BLaER1 treated with 17β-estradiol and CSF1 and Interleukin-3, amounts not matched to agents 10 nM and 100 nM (cell line): ENCODE measurements around the gene CREB5.

Experiments
- H3K27ac ChIP-seq, 11 experiments: shearing (Covaris generic); formaldehyde crosslinking; 2 replicates each; pipeline ENCODE4 v1.8.1; 2022
- H3K27me3 ChIP-seq, 11 experiments: shearing (Covaris generic); formaldehyde crosslinking; 2 replicates each; pipeline ENCODE4 v1.8.1; 2022
- H3K36me3 ChIP-seq, 11 experiments: shearing (Covaris generic); formaldehyde crosslinking; 2 replicates each; pipeline ENCODE4 v1.8.1; 2022
- H3K4me1 ChIP-seq, 10 experiments: shearing (Covaris generic); formaldehyde crosslinking; 2 replicates each; pipeline ENCODE4 v1.8.1; 2022
- H3K4me2 ChIP-seq, 11 experiments: shearing (Covaris generic); formaldehyde crosslinking; 2 replicates each; pipeline ENCODE4 v1.8.1; 2022
- H3K4me3 ChIP-seq, 10 experiments: shearing (Covaris generic); formaldehyde crosslinking; 2 replicates each; pipeline ENCODE4 v1.8.1; 2022
- H3K9ac ChIP-seq, 11 experiments: shearing (Covaris generic); formaldehyde crosslinking; 2 replicates each; pipeline ENCODE4 v1.8.1; 2022
- H3K9me3 ChIP-seq, 11 experiments: shearing (Covaris generic); formaldehyde crosslinking; replicated peaks in 1 of 11; 2 replicates each; pipeline ENCODE4 v1.8.1; 2022
- H4K20me1 ChIP-seq, 11 experiments: shearing (Covaris generic); formaldehyde crosslinking; 2 replicates each; pipeline ENCODE4 v1.8.1; 2022
- Cebpa-rat ChIP-seq, 11 experiments: shearing (Covaris generic); IDR thresholded peaks; 2 replicates each; pipeline ENCODE4 v1.8.1; 2022

Gene CREB5

GRCh38 chr7:28484606-28484935 lies 72.3 kb downstream of the CREB5 start:
- peaks cover 0 to 29% (median 16%) of the 10 kb centered on the region in 11 experiments; a peak in 13 of 22 replicates for H3K9me3 ChIP-seq
- no peaks in the 10 kb centered on the region for H3K36me3 ChIP-seq
- H3K4me1 ChIP-seq: peaks cover 25 to 69% (median 58%) of the 10 kb centered on the region in 10 experiments
- no peak overlapping the region for H3K4me3 ChIP-seq
- no peak overlapping the region for H3K27ac ChIP-seq
- no peaks in the 10 kb centered on the region for H3K27me3 ChIP-seq
- H3K4me2 ChIP-seq: no peak overlapping the region
- no peak overlapping the region for H3K9ac ChIP-seq
- TF ChIP-seq Cebpa-rat (IDR thresholded peaks at IDR 0.05): no peak
- no peaks in the 10 kb centered on the region for H4K20me1 ChIP-seq

DNA sequence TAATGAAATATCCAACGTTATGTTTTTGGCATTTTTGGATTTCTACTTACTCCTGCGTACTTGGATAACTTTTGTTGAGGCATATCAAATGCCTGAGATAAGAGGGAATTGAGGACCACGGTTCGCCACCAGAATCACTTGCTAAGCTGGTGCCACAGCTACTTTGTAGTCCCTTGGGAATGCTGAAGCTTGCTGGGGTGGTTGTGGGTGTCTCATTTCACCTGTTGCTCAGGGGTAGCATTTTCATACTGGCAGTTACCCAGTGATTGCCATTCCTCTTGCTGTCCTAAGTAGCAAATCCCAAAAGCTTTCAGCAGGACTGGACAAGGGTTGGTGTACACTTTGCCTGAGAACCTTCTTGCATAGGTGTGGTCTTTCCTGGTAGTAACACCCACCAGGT lies 75.2 kb downstream of the CREB5 start:
- H3K4me3 ChIP-seq: no peak overlapping the region
- TF ChIP-seq Cebpa-rat (IDR thresholded peaks at IDR 0.05): no peak
- H4K20me1 ChIP-seq: no peaks in the 10 kb centered on the region
- no peak overlapping the region for H3K9ac ChIP-seq
- peaks cover 6 to 40% (median 30%) of the 10 kb centered on the region in 10 experiments; a peak in 18 of 20 replicates for H3K4me1 ChIP-seq
- peaks cover 12 to 51% (median 38%) of the 10 kb centered on the region in 11 experiments for H3K9me3 ChIP-seq
- H3K27ac ChIP-seq: no peak overlapping the region
- H3K4me2 ChIP-seq: peak overlapping the region in 5 of 11 experiments; percentile 42 to 55 (median 54); a peak in 6 of 22 replicates
- H3K27me3 ChIP-seq: no peaks in the 10 kb centered on the region
- H3K36me3 ChIP-seq: no peaks in the 10 kb centered on the region

- Histone ChIP-seq H3K27ac (no peak overlapping the region), H3K27me3 (no peaks in the 10 kb centered on the region), H3K4me2 (peak overlapping the region in 9 of 11 experiments; percentile 18 to 55 (median 43); a peak in 18 of 22 replicates), H3K4me3 (no peak overlapping the region), H3K4me1 (peaks cover 6 to 36% (median 23%) of the 10 kb centered on the region in 10 experiments; a peak in 18 of 20 replicates), H4K20me1 (no peaks in the 10 kb centered on the region), H3K9ac (no peak overlapping the region), H3K36me3 (no peaks in the 10 kb centered on the region), H3K9me3 (peaks cover 12 to 51% (median 38%) of the 10 kb centered on the region in 11 experiments)
- no peak for TF ChIP-seq Cebpa-rat (IDR thresholded peaks at IDR 0.05)
These were observed 75.9 kb downstream of the CREB5 start for GRCh38 chr7:28488061-28488791.

GRCh38 chr7:28490831-28491230 lies 78.5 kb downstream of the CREB5 start:
- Histone ChIP-seq H3K36me3 (no peaks in the 10 kb centered on the region), H3K9ac (no peak overlapping the region), H3K9me3 (peaks cover 12 to 46% (median 31%) of the 10 kb centered on the region in 11 experiments), H3K4me3 (no peak overlapping the region), H3K27me3 (no peaks in the 10 kb centered on the region), H3K4me2 (no peak overlapping the region; a peak in 1 of 22 replicates), H3K27ac (no peak overlapping the region), H3K4me1 (peaks cover 6 to 31% (median 16%) of the 10 kb centered on the region in 10 experiments; a peak in 17 of 20 replicates), H4K20me1 (no peaks in the 10 kb centered on the region)
- no peak for TF ChIP-seq Cebpa-rat (IDR thresholded peaks at IDR 0.05)

DNA sequence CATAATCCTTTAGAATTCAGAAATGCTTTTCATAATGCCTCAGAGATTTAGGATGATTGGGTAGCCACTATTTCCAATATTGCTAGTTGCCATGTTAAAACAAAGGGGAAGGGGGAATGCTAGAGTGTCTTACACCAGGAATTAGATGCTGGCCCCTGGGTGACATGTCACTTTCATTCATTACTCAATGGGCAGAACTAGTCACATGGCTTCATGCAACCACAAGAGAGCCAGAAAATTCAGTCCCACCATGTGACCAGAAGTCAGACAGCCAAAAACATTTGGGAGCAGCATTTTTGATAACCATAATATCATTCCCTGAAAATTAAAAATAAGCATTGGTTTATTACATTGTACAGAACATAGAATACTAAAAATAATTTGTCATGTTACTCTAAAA lies 81.2 kb downstream of the CREB5 start:
- Histone ChIP-seq H4K20me1 (no peaks in the 10 kb centered on the region), H3K27me3 (no peaks in the 10 kb centered on the region), H3K9me3 (peaks cover 12 to 33% (median 25%) of the 10 kb centered on the region in 11 experiments), H3K4me2 (peak overlapping the region in 3 of 11 experiments; percentile 5 to 40 (median 18); a peak in 3 of 22 replicates), H3K4me3 (no peak overlapping the region), H3K4me1 (peaks cover 3 to 20% (median 6%) of the 10 kb centered on the region in 10 experiments; a peak in 16 of 20 replicates), H3K9ac (no peak overlapping the region), H3K36me3 (no peaks in the 10 kb centered on the region), H3K27ac (no peak overlapping the region)
- no peak for TF ChIP-seq Cebpa-rat (IDR thresholded peaks at IDR 0.05)

- Histone ChIP-seq H3K4me3 (no peak overlapping the region), H3K36me3 (no peaks in the 10 kb centered on the region; a peak in 1 of 22 replicates), H3K4me2 (no peak overlapping the region), H3K27me3 (no peaks in the 10 kb centered on the region), H3K9ac (no peak overlapping the region), H4K20me1 (no peaks in the 10 kb centered on the region), H3K4me1 (peaks cover 0 to 23% (median 10%) of the 10 kb centered on the region in 10 experiments; a peak in 10 of 20 replicates), H3K27ac (no peak overlapping the region), H3K9me3 (peaks cover 0 to 25% (median 9%) of the 10 kb centered on the region in 11 experiments; a peak in 13 of 22 replicates)
- TF ChIP-seq Cebpa-rat (IDR thresholded peaks at IDR 0.05): no peak
These were observed 84.7 kb downstream of the CREB5 start for GRCh38 chr7:28497009-28497408.

- H3K9me3 ChIP-seq: peaks cover 0 to 25% (median 9%) of the 10 kb centered on the region in 11 experiments; a peak in 12 of 22 replicates
- H3K4me1 ChIP-seq: peaks cover 0 to 29% (median 14%) of the 10 kb centered on the region in 10 experiments; a peak in 15 of 20 replicates
- H3K4me2 ChIP-seq: no peak overlapping the region
- H3K9ac ChIP-seq: no peak overlapping the region
- no peak for TF ChIP-seq Cebpa-rat (IDR thresholded peaks at IDR 0.05)
- H3K27me3 ChIP-seq: no peaks in the 10 kb centered on the region
- no peak overlapping the region for H3K4me3 ChIP-seq
- H4K20me1 ChIP-seq: no peaks in the 10 kb centered on the region
- H3K36me3 ChIP-seq: no peaks in the 10 kb centered on the region; a peak in 1 of 22 replicates
- H3K27ac ChIP-seq: no peak overlapping the region
These were observed 86.3 kb downstream of the CREB5 start for GRCh38 chr7:28498636-28499035.

DNA sequence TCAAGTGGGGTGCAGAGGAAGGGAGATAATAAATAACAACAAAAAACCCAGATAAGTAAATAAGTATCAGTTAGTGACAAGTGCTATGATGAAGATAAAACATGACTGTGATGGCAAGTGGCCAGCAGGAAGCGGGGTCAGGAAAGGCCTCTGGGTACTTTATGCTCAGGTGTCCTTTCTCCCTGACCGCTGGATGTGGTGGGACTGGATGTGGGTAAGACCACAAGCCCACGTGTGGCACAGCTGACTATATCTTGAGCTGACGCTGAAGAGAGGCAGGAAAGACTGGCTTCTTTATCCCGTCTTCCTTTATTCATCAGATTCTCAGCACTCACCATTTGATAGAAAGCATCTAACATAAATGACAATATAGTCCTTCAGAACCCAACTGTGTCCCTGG lies 87.8 kb downstream of the CREB5 start:
- Histone ChIP-seq H3K4me2 (peak overlapping the region in 7 of 11 experiments; percentile 4 to 60 (median 37); a peak in 10 of 22 replicates), H3K36me3 (no peaks in the 10 kb centered on the region; a peak in 1 of 22 replicates), H3K4me1 (peaks cover 0 to 44% (median 29%) of the 10 kb centered on the region in 10 experiments; a peak in 17 of 20 replicates), H3K9ac (no peak overlapping the region), H3K4me3 (no peak overlapping the region), H3K9me3 (peaks cover 0 to 25% (median 9%) of the 10 kb centered on the region in 11 experiments; a peak in 12 of 22 replicates), H4K20me1 (no peaks in the 10 kb centered on the region), H3K27ac (no peak overlapping the region), H3K27me3 (no peaks in the 10 kb centered on the region)
- TF ChIP-seq Cebpa-rat (IDR thresholded peaks at IDR 0.05): no peak

- Histone ChIP-seq H3K36me3 (peaks cover 0 to 1% (median 0%) of the 10 kb centered on the region in 11 experiments; a peak in 2 of 22 replicates), H3K9me3 (peaks cover 0 to 29% (median 12%) of the 10 kb centered on the region in 11 experiments; a peak in 16 of 22 replicates), H3K27me3 (no peaks in the 10 kb centered on the region), H3K27ac (no peak overlapping the region), H3K4me2 (peak overlapping the region in 1 of 11 experiments; percentile 79; a peak in 3 of 22 replicates), H4K20me1 (no peaks in the 10 kb centered on the region), H3K4me3 (no peak overlapping the region), H3K4me1 (peaks cover 0 to 65% (median 46%) of the 10 kb centered on the region in 10 experiments; a peak in 17 of 20 replicates), H3K9ac (no peak overlapping the region)
- no peak for TF ChIP-seq Cebpa-rat (IDR thresholded peaks at IDR 0.05)
These were observed 90.1 kb downstream of the CREB5 start for GRCh38 chr7:28502408-28502807.
